Neural cell (in vitro differentiated cells): Measurements from ENCODE around the gene SH3TC1.

Experiments used
- CTCF ChIP-seq: fragments of 450-650 bp; IDR thresholded peaks from 2 replicates; pipeline ENCODE4 v1.5.1; 2014; ENCODE audit warnings: antibody characterized with exemption, mild to moderate bottlenecking, moderate library complexity; ENCODE audit not compliant: poor library complexity, severe bottlenecking
- EP300 ChIP-seq: fragments of 450-650 bp; conservative IDR thresholded peaks from 2 replicates; pipeline ENCODE4 v1.6.1; 2014; ENCODE audit warnings: antibody characterized with exemption, mild to moderate bottlenecking, moderate library complexity; ENCODE audit not compliant: poor library complexity, severe bottlenecking

GRCh38 chr4:8233672-8234484 is 34.8 kb downstream of the SH3TC1 start:
- TF ChIP-seq EP300 (no peak), CTCF (no peak)
